ENCODE results near the gene POU3F1. TPM values are rescaled to one million over a fixed set of nuclear protein-coding genes. Genes with fewer than 3 reads are reported as not detected.

Gene POU3F1
- total and polyA plus RNA-seq, 12 donors: 0.05 to 6.9 (median 2.0) TPM

DNA sequence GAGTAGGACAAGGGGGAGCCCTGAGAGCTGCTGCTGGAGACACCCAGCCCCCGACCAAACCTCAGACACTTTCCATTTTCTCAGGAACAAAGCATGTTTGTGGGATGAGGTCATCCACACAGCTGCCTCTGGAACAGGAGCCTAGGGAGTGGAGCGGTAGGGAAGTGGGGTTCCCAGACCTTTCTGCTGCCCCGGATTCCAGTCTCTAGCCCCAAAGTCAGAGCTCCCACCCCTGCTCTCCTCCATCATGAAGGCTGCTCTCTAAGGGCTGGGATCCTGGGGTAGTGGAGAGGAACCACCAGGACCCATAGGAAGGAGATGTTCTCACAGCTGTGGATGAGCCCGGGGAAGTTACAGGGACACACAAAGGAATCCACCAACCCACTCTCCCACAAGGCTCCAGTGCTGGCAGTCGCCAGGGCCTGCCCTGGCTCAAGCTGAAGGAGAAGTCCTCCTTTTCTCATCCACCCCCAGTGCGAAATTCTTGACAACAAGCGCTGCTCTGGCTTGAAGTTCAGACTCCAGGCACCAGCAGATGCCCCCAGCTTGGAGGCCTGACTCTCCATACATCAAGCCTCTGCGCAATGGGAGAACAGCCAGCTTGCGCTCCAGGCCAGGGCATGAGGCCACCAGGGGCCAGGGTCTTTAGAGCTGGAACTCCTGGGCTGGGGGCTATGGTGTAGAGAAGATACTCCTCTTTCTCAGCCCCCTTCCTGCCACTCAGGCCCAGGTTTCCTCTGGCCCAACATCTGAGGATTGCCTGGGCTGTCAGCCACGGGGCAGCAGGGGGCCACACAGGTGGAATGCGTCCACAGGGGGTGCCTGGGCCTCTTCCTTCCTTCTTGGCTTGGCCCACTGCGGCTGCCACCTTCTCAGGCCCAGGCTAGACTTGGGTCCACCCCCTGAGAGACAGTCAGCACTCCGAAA is 45.8 kb downstream of the POU3F1 start:
- DNase-seq: peak in 5 of 7 donors; percentile 27 to 64 (median 52)
- intact Hi-C loops (cut with DNase I): no loop called here
- WGBS, 4 donors: 39 to 48% (median 47%) methylated on average over 10 to 13 of the region's 13 CpGs

DNA sequence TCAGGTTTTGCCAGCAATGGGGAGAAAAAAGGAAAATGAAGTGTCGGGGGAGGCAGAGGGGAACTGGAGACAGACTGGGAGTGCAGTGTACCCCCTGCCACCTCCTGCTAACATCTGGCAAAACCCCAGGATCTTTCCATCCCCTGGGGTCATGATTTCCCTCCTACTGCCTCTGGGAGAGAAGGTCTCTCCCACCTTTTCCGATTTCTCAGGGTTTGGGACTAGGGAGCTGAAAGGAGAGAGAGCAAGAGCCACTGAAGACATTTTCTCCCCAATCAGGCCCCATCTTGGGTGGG is 46.4 kb downstream of the POU3F1 start:
- 51 to 55% (median 52%) methylated on average over 2 of the region's 2 CpGs for WGBS, 4 donors
- Histone ChIP-seq H3K9me3 (replicated peaks in 1 of 3) (no peaks in the 10 kb centered on the region), H3K36me3 (replicated peaks in 1 of 2) (peaks cover 0 to 16% of the 10 kb centered on the region in 2 donors), H3K4me3 (peak overlapping the region in 1 of 4 donors; percentile 13), H3K4me1 (replicated peaks in 1 of 2) (peaks cover 53 to 54% of the 10 kb centered on the region in 2 donors), H3K27ac (peak overlapping the region; percentile 23 to 92 (median 85)), H3K27me3 (no peaks in the 10 kb centered on the region)
- TF ChIP-seq, protein P1, sequence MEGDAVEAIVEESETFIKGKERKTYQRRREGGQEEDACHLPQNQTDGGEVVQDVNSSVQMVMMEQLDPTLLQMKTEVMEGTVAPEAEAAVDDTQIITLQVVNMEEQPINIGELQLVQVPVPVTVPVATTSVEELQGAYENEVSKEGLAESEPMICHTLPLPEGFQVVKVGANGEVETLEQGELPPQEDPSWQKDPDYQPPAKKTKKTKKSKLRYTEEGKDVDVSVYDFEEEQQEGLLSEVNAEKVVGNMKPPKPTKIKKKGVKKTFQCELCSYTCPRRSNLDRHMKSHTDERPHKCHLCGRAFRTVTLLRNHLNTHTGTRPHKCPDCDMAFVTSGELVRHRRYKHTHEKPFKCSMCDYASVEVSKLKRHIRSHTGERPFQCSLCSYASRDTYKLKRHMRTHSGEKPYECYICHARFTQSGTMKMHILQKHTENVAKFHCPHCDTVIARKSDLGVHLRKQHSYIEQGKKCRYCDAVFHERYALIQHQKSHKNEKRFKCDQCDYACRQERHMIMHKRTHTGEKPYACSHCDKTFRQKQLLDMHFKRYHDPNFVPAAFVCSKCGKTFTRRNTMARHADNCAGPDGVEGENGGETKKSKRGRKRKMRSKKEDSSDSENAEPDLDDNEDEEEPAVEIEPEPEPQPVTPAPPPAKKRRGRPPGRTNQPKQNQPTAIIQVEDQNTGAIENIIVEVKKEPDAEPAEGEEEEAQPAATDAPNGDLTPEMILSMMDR (IDR thresholded peaks at IDR 0.05): no peak
- no peak for TF ChIP-seq POLR2A (IDR thresholded peaks at IDR 0.05)
- intact Hi-C loops (cut with DNase I): no loop called here
- DNase-seq: no peak

More for the DNA sequence above, 45.8 kb downstream of the POU3F1 start:
- Histone ChIP-seq H3K9me3 (replicated peaks in 1 of 3) (no peaks in the 10 kb centered on the region), H3K4me1 (replicated peaks in 1 of 2) (peaks cover 53 to 54% of the 10 kb centered on the region in 2 donors), H3K36me3 (replicated peaks in 1 of 2) (peaks cover 0 to 16% of the 10 kb centered on the region in 2 donors), H3K27me3 (no peaks in the 10 kb centered on the region), H3K4me3 (peak overlapping the region in 1 of 4 donors; percentile 13), H3K27ac (peak overlapping the region; percentile 23 to 92 (median 85))
- TF ChIP-seq, protein P1 (IDR thresholded peaks at IDR 0.05): no peak
- TF ChIP-seq POLR2A (IDR thresholded peaks at IDR 0.05): no peak

DNA sequence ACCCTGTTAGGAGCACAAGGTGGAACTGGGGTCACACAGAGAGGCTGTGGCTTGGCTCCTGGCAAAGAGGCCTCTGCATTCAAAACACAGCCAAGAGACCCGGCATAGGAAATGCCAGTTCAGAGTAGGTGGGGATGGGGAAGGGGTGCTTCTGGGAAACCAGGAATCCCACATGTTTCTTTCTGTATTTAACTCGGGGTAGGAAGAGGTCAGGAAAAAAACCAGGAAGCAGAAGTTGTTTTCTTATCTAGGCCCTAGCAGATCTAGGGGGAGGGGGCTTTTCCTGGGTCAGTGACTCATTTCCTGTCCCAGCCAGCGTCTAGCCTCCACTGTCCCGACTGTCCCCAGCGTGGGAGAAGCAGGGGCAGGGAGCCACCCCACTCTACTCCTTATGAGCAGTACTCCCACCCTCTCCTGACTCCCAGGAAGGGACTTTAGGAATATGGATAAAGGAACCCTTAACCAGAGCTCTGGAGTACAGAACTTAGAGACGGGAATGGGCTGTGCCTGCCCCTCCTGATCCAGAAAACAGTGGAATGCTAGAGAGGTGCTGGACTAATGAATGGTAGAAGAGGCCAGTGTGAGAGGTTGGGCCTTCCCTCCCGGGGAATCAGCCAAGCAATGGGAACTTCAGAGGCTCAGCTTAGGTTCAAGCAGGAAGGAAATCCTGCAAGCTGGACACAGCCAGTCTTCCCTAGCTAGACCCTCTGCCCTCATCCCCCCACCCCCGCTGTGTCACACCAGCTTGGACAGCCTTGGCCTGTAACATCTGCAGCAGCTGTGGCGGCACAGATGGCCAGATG is 47.0 kb downstream of the POU3F1 start:
- peak in 1 of 2 donors; percentile 43 for TF ChIP-seq POLR2A (IDR thresholded peaks at IDR 0.05)
- TF ChIP-seq, protein P1 (IDR thresholded peaks at IDR 0.05): no peak
- Histone ChIP-seq H3K4me3 (peak overlapping the region in 1 of 4 donors; percentile 20), H3K4me1 (replicated peaks in 1 of 2) (peaks cover 53 to 54% of the 10 kb centered on the region in 2 donors), H3K9me3 (replicated peaks in 1 of 3) (no peaks in the 10 kb centered on the region), H3K36me3 (replicated peaks in 1 of 2) (peaks cover 0 to 18% of the 10 kb centered on the region in 2 donors), H3K27ac (peak overlapping the region; percentile 80 to 92 (median 85)), H3K27me3 (no peaks in the 10 kb centered on the region)
- 10 to 26% (median 13%) methylated on average over 4 to 9 of the region's 9 CpGs for WGBS, 4 donors
- DNase-seq: peak in 6 of 7 donors; percentile 63 to 82 (median 68)
- intact Hi-C loops (cut with DNase I): no loop called here

DNA sequence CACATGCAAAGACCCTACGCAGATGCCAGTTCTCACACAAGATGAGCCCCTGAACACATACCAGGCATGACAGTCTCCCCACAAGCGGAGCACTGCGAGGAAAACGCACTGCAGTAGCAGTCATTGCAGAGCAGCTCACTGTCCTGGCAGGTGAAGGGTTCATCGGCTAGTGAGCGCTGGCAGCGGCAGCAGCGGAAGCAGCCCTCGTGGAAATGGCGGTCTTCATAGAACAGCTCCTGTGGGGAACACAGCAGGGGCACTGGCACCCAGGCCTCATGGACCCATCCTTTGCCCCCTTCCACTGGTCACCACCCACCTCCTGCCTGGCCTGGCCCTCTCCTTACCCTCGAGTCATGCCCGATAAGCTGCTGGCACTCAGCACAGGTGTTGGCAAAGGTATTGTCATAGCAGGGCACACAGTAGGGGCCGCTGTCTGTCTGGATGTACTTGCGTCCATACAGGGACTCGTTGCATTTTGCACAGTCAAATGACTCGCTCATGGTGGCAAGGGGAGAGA is 47.6 kb downstream of the POU3F1 start:
- Histone ChIP-seq H3K27ac (peak overlapping the region; percentile 80 to 92 (median 85)), H3K36me3 (replicated peaks in 1 of 2) (peaks cover 0 to 20% of the 10 kb centered on the region in 2 donors), H3K4me1 (replicated peaks in 1 of 2) (peaks cover 47 to 50% of the 10 kb centered on the region in 2 donors), H3K9me3 (replicated peaks in 1 of 3) (no peaks in the 10 kb centered on the region), H3K27me3 (no peaks in the 10 kb centered on the region), H3K4me3 (peak overlapping the region in 1 of 4 donors; percentile 20)
- DNase-seq: no peak
- 69 to 74% (median 70%) methylated on average over 7 to 16 of the region's 16 CpGs for WGBS, 4 donors
- intact Hi-C loops (cut with DNase I): no loop called here
- TF ChIP-seq POLR2A (IDR thresholded peaks at IDR 0.05): no peak

Measured in adrenal gland (tissue), 12 donors.